ENCODE data around the gene ABHD17A.

DNA sequence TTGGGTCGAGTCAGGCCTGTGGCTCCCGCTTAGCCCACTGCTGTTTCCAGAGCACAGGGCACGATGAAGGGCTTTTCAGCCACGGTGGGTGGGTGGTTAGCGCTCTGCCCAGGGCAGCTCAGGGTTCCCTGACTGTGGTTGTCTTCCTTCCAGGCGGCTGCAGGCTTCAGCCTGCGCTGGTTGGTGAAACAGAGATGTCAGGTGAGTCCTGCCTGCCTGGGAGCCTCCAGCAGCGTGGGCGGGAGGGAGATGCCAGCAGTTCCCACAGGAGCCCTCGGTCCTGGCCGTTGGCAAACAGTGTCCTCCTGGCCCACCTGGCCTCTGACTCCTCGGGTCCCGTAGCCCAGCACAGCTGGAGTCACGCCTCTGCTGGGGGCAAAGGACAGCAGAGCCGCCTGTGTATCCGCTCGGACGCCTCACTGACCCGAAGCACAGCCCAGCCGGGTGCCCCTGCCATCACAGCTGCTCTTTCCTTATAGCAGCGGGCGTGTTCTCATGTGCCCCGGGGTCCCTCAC, 29.6 kb upstream of the ABHD17A start:
- no peak for TF ChIP-seq CTCF (IDR thresholded peaks at IDR 0.05)
- no peak for TF ChIP-seq POLR2A (IDR thresholded peaks at IDR 0.05)
